Renal cortex interstitium (tissue), 11 donors: ENCODE measurements around the gene CD200R1L. TPM values are rescaled to one million over a fixed set of nuclear protein-coding genes. Genes with fewer than 3 reads are reported as not detected.
A peak's percentile ranks its signal among the peaks of the same experiment; 100 is the strongest.

Experiments
- DNase-seq, 11 donors: peaks; one replicate each; pipeline ENCODE4 v3.0.0-alpha.2; 2013; ENCODE audit warnings: low read depth in 9 of 11, low spot score in 4 of 11; ENCODE audit errors: extremely low read depth in 1 of 11
- polyA plus RNA-seq, 3 donors: library from polyadenylated mRNA; unstranded; fragments of 120-200 nt; gene quantifications; one replicate each; pipeline ENCODE4 v1.2.1, GENCODE V29; 2013; ENCODE audit not compliant: insufficient read length in 3 of 3

Gene CD200R1L
- polyA plus RNA-seq, 3 donors = not detected

DNA sequence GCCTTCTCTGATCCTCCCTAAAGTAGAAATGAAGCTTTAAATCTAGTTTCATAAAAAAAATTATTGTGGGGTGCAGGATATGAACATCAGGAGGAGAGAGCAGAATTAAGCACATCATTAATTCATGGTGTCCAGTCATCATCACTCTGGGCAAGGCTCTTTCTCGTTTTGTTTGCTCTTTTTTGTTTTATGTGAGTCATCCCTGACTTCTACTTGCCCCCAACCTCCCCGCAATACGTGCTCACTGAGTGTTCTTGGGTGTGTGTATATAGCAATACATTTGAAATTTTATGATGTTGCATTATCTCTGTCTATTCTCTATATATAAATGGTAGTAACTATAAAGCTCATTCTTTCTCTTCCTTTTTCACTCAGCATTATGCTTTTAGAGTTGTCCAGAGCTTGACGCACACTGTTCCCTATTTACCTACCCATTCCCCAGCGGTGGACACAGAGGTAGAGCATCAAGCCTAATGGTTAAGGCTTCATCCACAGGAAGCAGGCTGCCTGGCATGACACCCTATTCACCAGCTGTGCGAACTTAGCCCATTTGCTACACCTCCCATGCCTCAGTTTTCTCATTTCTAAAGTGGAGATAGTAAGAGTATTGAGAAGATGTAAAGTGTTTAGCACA, 72.3 kb downstream of the CD200R1L start:
- no peak for DNase-seq

DNA sequence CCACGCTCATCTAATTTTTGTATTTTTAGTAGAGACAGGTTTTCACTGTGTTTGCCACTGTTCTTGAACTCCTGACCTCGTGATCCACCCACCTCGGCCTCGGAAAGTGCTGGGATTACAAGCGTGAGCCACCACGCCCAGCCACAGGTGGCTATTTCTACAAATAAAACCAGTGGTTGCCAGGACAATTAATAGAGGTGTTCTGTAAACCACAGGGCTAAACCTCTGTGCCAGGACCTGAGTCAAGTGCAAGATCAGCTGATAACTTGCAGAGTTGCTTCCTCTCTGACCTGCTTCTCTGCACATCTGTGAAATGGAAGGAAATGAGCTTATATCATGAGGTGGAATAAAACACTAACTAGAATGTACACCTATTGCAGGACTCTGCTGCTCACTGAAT, 72.8 kb downstream of the CD200R1L start:
- DNase-seq = no peak

DNA sequence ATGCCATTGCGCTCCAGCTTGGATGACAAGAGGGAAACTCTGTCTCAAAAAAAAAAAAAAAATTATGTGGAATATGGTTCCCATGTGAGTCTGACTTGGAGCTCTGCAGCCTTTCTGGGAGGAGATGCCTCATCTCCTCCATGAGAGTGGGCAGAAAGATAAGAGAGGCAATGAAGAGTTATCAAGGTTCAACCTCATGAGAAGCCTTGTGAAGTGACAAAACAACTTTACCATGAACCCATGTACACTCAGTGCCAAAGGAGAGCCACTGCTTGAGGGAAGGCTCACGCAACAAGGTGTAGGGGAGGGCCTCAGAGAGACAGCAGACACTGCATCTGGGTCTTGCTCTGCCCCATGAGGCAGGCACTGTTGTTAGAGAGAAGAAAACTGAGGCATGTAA, 75.7 kb downstream of the CD200R1L start:
- no peak for DNase-seq

GRCh38 chr3:112770032-112770626, 76.5 kb downstream of the CD200R1L start:
- DNase-seq = no peak

- DNase-seq = peak in 1 of 11 donors; percentile 9
These were observed 77.2 kb downstream of the CD200R1L start for GRCh38 chr3:112769286-112769978.

- DNase-seq = no peak
These were observed 78.9 kb downstream of the CD200R1L start for GRCh38 chr3:112767777-112768176.

DNA sequence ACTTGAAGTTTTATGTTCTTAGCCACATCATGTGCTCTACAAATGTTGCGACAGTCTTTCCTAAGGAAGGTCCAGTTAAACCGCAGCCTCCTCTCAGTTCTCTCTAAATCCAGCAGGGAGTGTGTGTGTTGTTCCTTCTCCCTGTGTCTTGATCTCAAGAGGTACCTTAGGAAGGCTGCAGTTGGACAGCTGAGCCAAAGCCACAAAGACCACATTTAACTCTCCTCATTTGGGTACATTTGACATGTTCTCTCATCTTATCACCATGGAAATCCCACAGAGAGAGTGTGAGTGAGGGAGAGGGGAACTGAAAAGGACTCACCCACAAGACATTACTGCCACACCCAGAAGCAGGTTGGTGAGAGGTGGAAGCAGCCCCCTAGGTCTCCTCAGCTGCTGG, 79.5 kb downstream of the CD200R1L start:
- DNase-seq = no peak

Other genes starting within 250 kb of the CD200R1L start
- 100 to 1,000 TPM in 2 of 3 donors, 10 to 100 TPM in 1; 68.3 to 115 (median 112) TPM for gene CCDC80, start 205.7 kb downstream of the CD200R1L start, polyA plus RNA-seq
- gene CD200R1, start 128.2 kb upstream of the CD200R1L start, polyA plus RNA-seq = 1 to 10 TPM in 2 of 3 donors, under 1 TPM in 1; 0.98 to 1.4 (median 1.0) TPM
- 10 to 100 TPM; 23.0 to 27.1 (median 26.0) TPM for gene GTPBP8, start 144.1 kb upstream of the CD200R1L start, polyA plus RNA-seq